GM12864 (cell line): ENCODE data around the gene SLC66A2.
"Not testable (repeated sequence)": the region's sequence is repeated elsewhere in the genome, so short reads cannot be mapped to it uniquely, and the experiment has no call there.

Source experiments
- DNase-seq: peaks from one replicate; pipeline ENCODE4 v3.0.0-alpha.2; 2011; ENCODE audit warnings: low read depth
- H3K4me3 ChIP-seq: 2 replicates; pipeline ENCODE4 v1.5.1; 2011; ENCODE audit warnings: mild to moderate bottlenecking, low read depth, low read length, control low read depth
- TF ChIP-seq, protein P1 (sequence below): IDR thresholded peaks from 2 replicates; pipeline ENCODE4 v1.5.1; 2011; ENCODE audit warnings: low read depth, mild to moderate bottlenecking, moderate library complexity, low read length, control low read depth, inconsistent platforms; ENCODE audit errors: missing control alignments

Gene SLC66A2

DNA sequence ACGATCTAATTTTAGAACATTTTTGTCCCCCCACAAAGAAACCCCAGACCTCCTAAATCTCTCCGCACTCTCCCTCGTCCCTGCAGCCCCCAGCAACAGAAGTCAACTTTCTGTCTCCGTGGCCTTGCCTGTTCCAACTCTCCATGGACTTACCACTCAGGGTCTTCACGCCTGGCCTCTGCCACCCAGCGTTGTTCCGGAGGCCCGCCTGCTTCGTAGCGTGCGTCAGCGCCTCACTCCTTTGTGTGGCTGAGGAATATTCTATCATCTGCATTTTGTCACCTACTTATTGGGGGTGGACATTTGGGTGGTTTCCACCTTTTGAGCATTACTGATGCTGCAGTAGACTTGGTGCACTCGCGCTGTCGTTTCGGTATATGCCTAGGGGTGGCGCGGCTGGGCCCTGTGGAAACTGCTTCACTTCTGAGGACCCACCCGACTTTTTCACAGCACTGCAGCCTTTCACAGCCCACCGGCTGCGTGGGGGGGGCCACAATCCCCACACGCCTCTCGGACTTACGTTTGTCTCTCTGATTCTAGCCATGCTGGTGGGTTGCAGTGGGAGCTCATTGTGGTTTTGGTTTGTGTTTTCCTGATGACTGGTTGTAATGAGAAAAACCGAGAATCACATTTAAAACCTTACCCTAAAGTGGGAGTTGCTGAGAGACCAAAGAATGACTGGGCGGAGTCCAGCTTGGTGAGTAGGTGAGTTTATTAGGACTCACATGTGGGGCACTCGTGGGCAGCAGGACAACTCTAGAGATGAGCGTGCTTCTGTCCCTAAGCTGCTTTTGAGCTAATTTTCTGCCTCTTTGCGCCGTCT is 11.6 kb upstream of the SLC66A2 start:
- H3K4me3 ChIP-seq = peak overlapping the region; percentile 16; the same call in 1 of the 2 replicates
- TF ChIP-seq, protein P1, sequence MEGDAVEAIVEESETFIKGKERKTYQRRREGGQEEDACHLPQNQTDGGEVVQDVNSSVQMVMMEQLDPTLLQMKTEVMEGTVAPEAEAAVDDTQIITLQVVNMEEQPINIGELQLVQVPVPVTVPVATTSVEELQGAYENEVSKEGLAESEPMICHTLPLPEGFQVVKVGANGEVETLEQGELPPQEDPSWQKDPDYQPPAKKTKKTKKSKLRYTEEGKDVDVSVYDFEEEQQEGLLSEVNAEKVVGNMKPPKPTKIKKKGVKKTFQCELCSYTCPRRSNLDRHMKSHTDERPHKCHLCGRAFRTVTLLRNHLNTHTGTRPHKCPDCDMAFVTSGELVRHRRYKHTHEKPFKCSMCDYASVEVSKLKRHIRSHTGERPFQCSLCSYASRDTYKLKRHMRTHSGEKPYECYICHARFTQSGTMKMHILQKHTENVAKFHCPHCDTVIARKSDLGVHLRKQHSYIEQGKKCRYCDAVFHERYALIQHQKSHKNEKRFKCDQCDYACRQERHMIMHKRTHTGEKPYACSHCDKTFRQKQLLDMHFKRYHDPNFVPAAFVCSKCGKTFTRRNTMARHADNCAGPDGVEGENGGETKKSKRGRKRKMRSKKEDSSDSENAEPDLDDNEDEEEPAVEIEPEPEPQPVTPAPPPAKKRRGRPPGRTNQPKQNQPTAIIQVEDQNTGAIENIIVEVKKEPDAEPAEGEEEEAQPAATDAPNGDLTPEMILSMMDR = peak; percentile 46
- peak; percentile 70 for DNase-seq

DNA sequence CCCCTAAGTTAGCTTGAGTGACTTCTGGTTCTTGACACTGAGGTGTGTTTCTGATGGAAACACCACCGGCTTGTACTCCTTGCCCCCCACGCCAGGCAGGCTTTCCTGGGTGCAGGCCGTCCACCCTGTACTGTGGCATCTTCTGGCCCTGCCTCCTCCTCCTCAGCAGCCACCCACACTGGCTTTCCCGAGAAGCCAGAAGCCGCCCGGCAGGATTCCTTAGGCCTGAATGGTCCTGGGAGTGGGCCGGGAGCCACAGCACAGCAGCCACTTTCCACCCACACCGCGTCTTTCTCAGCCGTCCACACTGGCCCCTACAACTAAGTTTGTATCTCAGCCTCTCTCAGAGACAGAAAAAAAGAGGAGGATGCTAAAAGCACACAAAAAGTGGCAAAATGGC is 10.9 kb upstream of the SLC66A2 start:
- DNase-seq = no peak
- TF ChIP-seq, protein P1 = no peak
- no peak overlapping the region for H3K4me3 ChIP-seq

DNA sequence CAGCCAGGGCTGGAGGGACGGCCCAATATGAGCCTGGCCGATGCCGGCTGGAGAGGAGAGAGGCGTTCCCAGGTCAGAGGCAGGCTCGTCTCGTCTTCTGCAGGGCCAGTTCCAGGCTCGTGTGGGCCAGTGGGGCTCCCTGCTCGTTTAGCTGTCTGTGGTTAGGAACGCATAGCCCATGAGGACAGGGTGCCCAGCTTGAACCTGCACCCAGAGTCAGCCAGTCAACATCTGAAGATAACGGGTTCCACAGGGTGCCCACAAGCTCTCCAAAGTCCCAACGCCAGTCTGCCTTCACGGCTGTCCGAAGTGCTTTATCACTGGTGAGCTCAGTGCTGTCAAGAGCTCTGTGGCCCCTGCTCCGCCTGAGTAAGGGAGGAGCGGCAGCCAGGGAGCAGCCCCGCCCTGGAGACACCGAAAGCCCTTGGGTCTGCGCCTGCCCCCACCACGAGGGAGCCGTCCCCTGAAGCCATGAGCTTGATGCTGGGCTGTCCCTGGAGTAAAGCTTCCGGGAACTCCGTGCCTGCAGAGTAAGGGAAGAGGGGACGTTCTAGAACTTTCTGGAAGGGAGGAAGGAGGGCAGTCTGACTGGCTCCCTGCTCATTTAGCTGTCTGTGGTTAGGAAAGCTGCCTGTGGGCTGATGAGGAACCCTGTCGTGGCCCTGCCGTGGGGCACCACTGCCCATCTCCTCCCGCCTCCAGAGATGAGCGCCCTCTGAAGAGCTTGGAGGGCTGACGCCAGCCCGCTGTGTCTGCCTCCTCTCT is 10.3 kb upstream of the SLC66A2 start:
- DNase-seq = no peak
- TF ChIP-seq, protein P1 = no peak
- no peak overlapping the region for H3K4me3 ChIP-seq

DNA sequence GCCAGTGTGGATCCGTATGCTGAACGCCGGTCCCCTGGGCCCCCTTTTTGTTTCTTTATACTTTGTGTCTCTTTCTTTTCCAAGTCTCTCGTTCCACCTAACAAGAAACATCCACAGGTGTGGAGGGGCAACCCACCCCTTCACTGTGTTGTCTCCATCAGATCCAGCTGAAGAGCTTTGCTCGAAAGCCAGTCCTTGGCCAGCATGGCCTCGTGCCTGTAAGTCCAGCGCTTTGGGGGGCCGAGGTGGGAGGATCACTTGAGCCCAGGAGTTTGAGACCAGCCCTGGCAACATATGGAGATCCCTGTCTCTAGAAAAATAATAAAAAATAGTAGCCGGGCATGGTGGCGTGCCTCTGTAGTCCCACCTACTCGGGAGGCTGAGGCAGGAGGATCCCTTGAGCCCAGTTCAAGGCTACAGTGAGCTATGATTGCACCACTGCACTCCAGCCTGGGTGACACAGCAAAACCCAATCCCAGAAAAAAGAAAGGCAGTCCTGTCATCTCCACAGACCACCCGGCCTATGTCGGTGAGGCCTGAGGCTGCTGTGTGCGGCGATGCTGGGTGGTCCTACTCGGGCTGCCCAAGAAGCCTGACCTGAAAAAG is 9.6 kb upstream of the SLC66A2 start:
- H3K4me3 ChIP-seq = no peak overlapping the region
- DNase-seq = no peak
- TF ChIP-seq, protein P1 = no peak

- not testable (repeated sequence) for H3K4me3 ChIP-seq, DNase-seq
These were observed 8.8 kb upstream of the SLC66A2 start for GRCh38 chr18:79960161-79960801.

- no peak for DNase-seq
- H3K4me3 ChIP-seq = no peak overlapping the region
- TF ChIP-seq, protein P1 = no peak
These were observed 7.5 kb upstream of the SLC66A2 start for GRCh38 chr18:79958981-79959380.

- TF ChIP-seq, protein P1 = no peak
- H3K4me3 ChIP-seq = no peak overlapping the region
- DNase-seq = no peak
These were observed 4.8 kb upstream of the SLC66A2 start for GRCh38 chr18:79956276-79956675.
